ENCODE data around the gene CNTNAP2. TPM values are rescaled to one million over a fixed set of nuclear protein-coding genes. Genes with fewer than 3 reads are reported as not detected.

CNTNAP2 gene
- total and polyA plus RNA-seq, 2 of the 13 experiments (the other 11 are each of a cell fraction or from before 2014, with no cell fraction given) = 0.40 to 0.42 TPM

DNA sequence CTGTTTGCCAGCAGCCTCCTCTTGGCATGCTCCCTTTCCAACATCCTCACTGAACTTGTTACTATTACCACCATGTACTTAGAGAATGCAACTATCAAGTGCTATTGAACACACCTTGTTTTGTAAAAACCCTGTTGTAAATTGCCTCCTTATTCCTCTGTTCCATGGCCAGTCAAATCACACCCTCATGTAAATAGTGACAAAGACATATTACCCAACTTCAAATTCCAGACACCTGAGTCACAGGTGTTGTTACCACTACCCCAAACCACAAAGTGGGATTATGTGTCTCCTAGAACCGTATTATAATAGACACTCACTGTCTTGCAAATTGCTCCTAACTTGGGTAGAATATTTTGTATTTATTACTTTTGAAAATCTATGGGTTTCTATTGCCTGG is 2210.8 kb downstream of the CNTNAP2 start (continued):
- TF ChIP-seq ZNF775 (CRISPR knock-in tag; IDR thresholded peaks at IDR 0.05; ENCODE audit: borderline replicate concordance) = no peak
- TF ChIP-seq, protein P1, sequence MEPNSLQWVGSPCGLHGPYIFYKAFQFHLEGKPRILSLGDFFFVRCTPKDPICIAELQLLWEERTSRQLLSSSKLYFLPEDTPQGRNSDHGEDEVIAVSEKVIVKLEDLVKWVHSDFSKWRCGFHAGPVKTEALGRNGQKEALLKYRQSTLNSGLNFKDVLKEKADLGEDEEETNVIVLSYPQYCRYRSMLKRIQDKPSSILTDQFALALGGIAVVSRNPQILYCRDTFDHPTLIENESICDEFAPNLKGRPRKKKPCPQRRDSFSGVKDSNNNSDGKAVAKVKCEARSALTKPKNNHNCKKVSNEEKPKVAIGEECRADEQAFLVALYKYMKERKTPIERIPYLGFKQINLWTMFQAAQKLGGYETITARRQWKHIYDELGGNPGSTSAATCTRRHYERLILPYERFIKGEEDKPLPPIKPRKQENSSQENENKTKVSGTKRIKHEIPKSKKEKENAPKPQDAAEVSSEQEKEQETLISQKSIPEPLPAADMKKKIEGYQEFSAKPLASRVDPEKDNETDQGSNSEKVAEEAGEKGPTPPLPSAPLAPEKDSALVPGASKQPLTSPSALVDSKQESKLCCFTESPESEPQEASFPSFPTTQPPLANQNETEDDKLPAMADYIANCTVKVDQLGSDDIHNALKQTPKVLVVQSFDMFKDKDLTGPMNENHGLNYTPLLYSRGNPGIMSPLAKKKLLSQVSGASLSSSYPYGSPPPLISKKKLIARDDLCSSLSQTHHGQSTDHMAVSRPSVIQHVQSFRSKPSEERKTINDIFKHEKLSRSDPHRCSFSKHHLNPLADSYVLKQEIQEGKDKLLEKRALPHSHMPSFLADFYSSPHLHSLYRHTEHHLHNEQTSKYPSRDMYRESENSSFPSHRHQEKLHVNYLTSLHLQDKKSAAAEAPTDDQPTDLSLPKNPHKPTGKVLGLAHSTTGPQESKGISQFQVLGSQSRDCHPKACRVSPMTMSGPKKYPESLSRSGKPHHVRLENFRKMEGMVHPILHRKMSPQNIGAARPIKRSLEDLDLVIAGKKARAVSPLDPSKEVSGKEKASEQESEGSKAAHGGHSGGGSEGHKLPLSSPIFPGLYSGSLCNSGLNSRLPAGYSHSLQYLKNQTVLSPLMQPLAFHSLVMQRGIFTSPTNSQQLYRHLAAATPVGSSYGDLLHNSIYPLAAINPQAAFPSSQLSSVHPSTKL (CRISPR knock-in tag; IDR thresholded peaks at IDR 0.05) = 0 out of 2 replicates have a peak, but pooled peaks have one; percentile 40
- TF ChIP-seq ZSCAN12 (CRISPR knock-in tag; IDR thresholded peaks at IDR 0.05) = no peak
- no peak for TF ChIP-seq SOX13 (IDR thresholded peaks at IDR 0.05)
- TF ChIP-seq SOX13 (CRISPR knock-in tag; conservative IDR thresholded peaks at IDR 0.05 in 1 of 2, IDR thresholded peaks at IDR 0.05 in 1 of 2) = 0 out of 4 replicates have a peak, but pooled peaks of 1 of the 2 experiments have one; percentile 20
- TF ChIP-seq TEAD3 (CRISPR knock-in tag; optimal IDR thresholded peaks at IDR 0.05; ENCODE audit: borderline replicate concordance) = peak; percentile 60
- TF ChIP-seq FOXA3 (CRISPR knock-in tag; IDR thresholded peaks at IDR 0.05) = 0 out of 2 replicates have a peak, but pooled peaks have one; percentile 42
- no peak for TF ChIP-seq SMAD9 (CRISPR knock-in tag; IDR thresholded peaks at IDR 0.05)
- peak; percentile 49; the same call in 1 of the 2 replicates for TF ChIP-seq JUND (CRISPR knock-in tag; IDR thresholded peaks at IDR 0.05)
- TF ChIP-seq, protein P2, sequence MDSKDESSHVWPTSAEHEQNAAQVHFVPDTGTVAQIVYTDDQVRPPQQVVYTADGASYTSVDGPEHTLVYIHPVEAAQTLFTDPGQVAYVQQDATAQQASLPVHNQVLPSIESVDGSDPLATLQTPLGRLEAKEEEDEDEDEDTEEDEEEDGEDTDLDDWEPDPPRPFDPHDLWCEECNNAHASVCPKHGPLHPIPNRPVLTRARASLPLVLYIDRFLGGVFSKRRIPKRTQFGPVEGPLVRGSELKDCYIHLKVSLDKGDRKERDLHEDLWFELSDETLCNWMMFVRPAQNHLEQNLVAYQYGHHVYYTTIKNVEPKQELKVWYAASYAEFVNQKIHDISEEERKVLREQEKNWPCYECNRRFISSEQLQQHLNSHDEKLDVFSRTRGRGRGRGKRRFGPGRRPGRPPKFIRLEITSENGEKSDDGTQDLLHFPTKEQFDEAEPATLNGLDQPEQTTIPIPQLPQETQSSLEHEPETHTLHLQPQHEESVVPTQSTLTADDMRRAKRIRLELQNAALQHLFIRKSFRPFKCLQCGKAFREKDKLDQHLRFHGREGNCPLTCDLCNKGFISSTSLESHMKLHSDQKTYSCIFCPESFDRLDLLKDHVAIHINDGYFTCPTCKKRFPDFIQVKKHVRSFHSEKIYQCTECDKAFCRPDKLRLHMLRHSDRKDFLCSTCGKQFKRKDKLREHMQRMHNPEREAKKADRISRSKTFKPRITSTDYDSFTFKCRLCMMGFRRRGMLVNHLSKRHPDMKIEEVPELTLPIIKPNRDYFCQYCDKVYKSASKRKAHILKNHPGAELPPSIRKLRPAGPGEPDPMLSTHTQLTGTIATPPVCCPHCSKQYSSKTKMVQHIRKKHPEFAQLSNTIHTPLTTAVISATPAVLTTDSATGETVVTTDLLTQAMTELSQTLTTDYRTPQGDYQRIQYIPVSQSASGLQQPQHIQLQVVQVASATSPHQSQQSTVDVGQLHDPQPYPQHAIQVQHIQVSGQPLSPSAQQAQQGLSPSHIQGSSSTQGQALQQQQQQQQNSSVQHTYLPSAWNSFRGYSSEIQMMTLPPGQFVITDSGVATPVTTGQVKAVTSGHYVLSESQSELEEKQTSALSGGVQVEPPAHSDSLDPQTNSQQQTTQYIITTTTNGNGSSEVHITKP (CRISPR knock-in tag; IDR thresholded peaks at IDR 0.05; ENCODE audit: low read depth) = no peak
- no peak for TF ChIP-seq KLF9 (CRISPR knock-in tag; IDR thresholded peaks at IDR 0.05; ENCODE audit: low read depth)
- no peak for TF ChIP-seq SCMH1 (CRISPR knock-in tag; IDR thresholded peaks at IDR 0.05; ENCODE audit: borderline replicate concordance)
- TF ChIP-seq FOSL2 (CRISPR knock-in tag; IDR thresholded peaks at IDR 0.05) = peak; percentile 92
- TF ChIP-seq ZNF510 (CRISPR knock-in tag; IDR thresholded peaks at IDR 0.05; ENCODE audit: low read depth) = no peak
- peak; percentile 8; the same call in 1 of the 2 replicates for TF ChIP-seq CEBPG (CRISPR knock-in tag; IDR thresholded peaks at IDR 0.05)
- TF ChIP-seq, protein P3, sequence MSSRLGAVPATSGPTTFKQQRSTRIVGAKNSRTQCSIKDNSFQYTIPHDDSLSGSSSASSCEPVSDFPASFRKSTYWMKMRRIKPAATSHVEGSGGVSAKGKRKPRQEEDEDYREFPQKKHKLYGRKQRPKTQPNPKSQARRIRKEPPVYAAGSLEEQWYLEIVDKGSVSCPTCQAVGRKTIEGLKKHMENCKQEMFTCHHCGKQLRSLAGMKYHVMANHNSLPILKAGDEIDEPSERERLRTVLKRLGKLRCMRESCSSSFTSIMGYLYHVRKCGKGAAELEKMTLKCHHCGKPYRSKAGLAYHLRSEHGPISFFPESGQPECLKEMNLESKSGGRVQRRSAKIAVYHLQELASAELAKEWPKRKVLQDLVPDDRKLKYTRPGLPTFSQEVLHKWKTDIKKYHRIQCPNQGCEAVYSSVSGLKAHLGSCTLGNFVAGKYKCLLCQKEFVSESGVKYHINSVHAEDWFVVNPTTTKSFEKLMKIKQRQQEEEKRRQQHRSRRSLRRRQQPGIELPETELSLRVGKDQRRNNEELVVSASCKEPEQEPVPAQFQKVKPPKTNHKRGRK (CRISPR knock-in tag; IDR thresholded peaks at IDR 0.05) = no peak
